Astrocyte (in vitro differentiated cells and primary cell): ENCODE data around the gene ABCA4.

Experiments used
- CTCF ChIP-seq: IDR thresholded peaks from 2 replicates; pipeline ENCODE4 v1.5.1; 2011; ENCODE audit warnings: low read depth, mild to moderate bottlenecking, inconsistent platforms, low read length, moderate library complexity; ENCODE audit not compliant: insufficient read depth
- EZH2 ChIP-seq: IDR thresholded peaks from 2 replicates; pipeline ENCODE4 v1.6.1; 2012; ENCODE audit warnings: mild to moderate bottlenecking, low read length, inconsistent platforms; ENCODE audit not compliant: insufficient read depth

GRCh38 chr1:94105581-94105952 lies 15.4 kb downstream of the ABCA4 start:
- TF ChIP-seq CTCF (no peak), EZH2 (no peak)
